GM12878 (cell line): ENCODE data around the gene MBD5. TPM values are rescaled to one million over a fixed set of nuclear protein-coding genes. Genes with fewer than 3 reads are reported as not detected.

Experiments
- ATAC-seq: fragments of 200-7000 bp; cut with Tn5 transposase; 3 replicates; pipeline ENCODE4 v1.9.1; 2020; ENCODE audit warnings: mild to moderate bottlenecking, moderate library complexity
- BruUV-seq: library from RNA; stranded (reverse); fragments of 400-500 nt; replicated peaks from 2 replicates; lab custom pipeline; 2021; lab: Mats Ljungman, UMichigan
- CTCF ChIA-PET: fragments of 300-600 bp; sonication (Branson Sonifier 250); formaldehyde crosslinking; extraction: SDS; loops from one replicate; lab custom pipeline; 2021; ENCODE audit warnings: inconsistent platforms; lab: Yijun Ruan, JAX
- POLR2A ChIA-PET: fragments of 350-600 bp; formaldehyde crosslinking; extraction: SDS; loops from one replicate; lab custom pipeline; 2021; ENCODE audit warnings: inconsistent platforms; lab: Charles Lee
- RAD21 ChIA-PET: fragments of 300-600 bp; sonication (Branson Sonifier 250); formaldehyde crosslinking; loops from one replicate; lab custom pipeline; 2023; ENCODE audit warnings: antibody characterized with exemption; ENCODE audit not compliant: unreplicated experiment; lab: Charles Lee
- SMC1A ChIA-PET: fragments of 300-600 bp; sonication (Branson Sonifier 250); formaldehyde crosslinking; loops from one replicate; lab custom pipeline; 2023; ENCODE audit not compliant: unreplicated experiment, uncharacterized antibody; lab: Charles Lee
- DNase-seq: peaks from one replicate; pipeline ENCODE4 v3.0.0-alpha.2; 2011; ENCODE audit warnings: low read depth, low spot score
- FAIRE-seq: peaks from 3 replicates; lab custom pipeline; 2011; peaks lifted over from hg19 to GRCh38; lab: Jason Lieb, UNC
- H2AFZ ChIP-seq: 2 replicates; pipeline ENCODE4 v1.6.0; 2011; ENCODE audit warnings: low read depth, low read length, control low read depth; ENCODE audit not compliant: control insufficient read depth
- H3K27ac ChIP-seq: 2 replicates; pipeline ENCODE4 v1.5.1; 2011; ENCODE audit warnings: control low read depth; ENCODE audit not compliant: control insufficient read depth, insufficient read depth
- H3K27me3 ChIP-seq, 2 experiments: replicated peaks in 1 of 2; 2 replicates each; pipeline versions ENCODE4 v1.6.0 to v1.6.1; 2011; ENCODE audit warnings: low read length in 1 of 2; ENCODE audit not compliant: control insufficient read depth in 2 of 2, insufficient read depth in 2 of 2
- H3K36me3 ChIP-seq, 2 experiments: 2 replicates each; pipeline ENCODE4 v1.5.1; 2011; ENCODE audit warnings: low read length in 1 of 2; ENCODE audit not compliant: control insufficient read depth in 2 of 2, insufficient read depth in 2 of 2
- H3K4me1 ChIP-seq: 2 replicates; pipeline ENCODE4 v1.6.1; 2011; ENCODE audit warnings: mild to moderate bottlenecking, low read length, moderate library complexity, mixed read lengths; ENCODE audit not compliant: control insufficient read depth, insufficient read depth
- H3K4me2 ChIP-seq: 2 replicates; pipeline ENCODE4 v1.6.0; 2011; ENCODE audit warnings: control low read depth; ENCODE audit not compliant: control insufficient read depth, insufficient read depth
- H3K4me3 ChIP-seq: fragments of 200-600 bp; sonication (generic); 2 replicates; pipeline ENCODE4 v1.5.1; 2016
- H3K79me2 ChIP-seq: 2 replicates; pipeline ENCODE4 v1.6.0; 2011; ENCODE audit warnings: low read length; ENCODE audit not compliant: control insufficient read depth, insufficient read depth
- H3K9ac ChIP-seq: 2 replicates; pipeline ENCODE4 v1.8.0; 2011; ENCODE audit warnings: low read length, control low read depth, mixed read lengths; ENCODE audit not compliant: control insufficient read depth, insufficient read depth
- H3K9me3 ChIP-seq: replicated peaks from 3 replicates; pipeline ENCODE4 v1.5.1; 2011; ENCODE audit warnings: mild to moderate bottlenecking, low read length; ENCODE audit not compliant: control insufficient read depth, insufficient read depth
- H4K20me1 ChIP-seq: 2 replicates; pipeline ENCODE4 v1.6.0; 2011; ENCODE audit not compliant: control insufficient read depth, insufficient read depth
- BRCA1 ChIP-seq: IDR thresholded peaks from 2 replicates; pipeline ENCODE4 v1.6.1; 2011; ENCODE audit warnings: low read depth, low read length, improper control_type of control experiment
- CBFB ChIP-seq: IDR thresholded peaks from 2 replicates; pipeline ENCODE4 v1.6.1; 2016; ENCODE audit warnings: antibody characterized with exemption, low read depth
- CBX3 ChIP-seq: fragments of 200-600 bp; sonication (generic); IDR thresholded peaks from 2 replicates; pipeline ENCODE4 v1.6.1; 2016; ENCODE audit warnings: low read depth, borderline replicate concordance
- CREB1 ChIP-seq: IDR thresholded peaks from 2 replicates; pipeline ENCODE4 v1.6.1; 2012; ENCODE audit warnings: low read depth, mild to moderate bottlenecking, inconsistent platforms
- ESRRA ChIP-seq: IDR thresholded peaks from 2 replicates; pipeline ENCODE4 v1.6.1; 2012; ENCODE audit warnings: mild to moderate bottlenecking, low read length, improper control_type of control experiment
- EZH2 ChIP-seq: IDR thresholded peaks from 2 replicates; pipeline ENCODE4 v1.6.1; 2012; ENCODE audit warnings: low read depth, mild to moderate bottlenecking, control low read depth, inconsistent platforms, low read length, borderline replicate concordance; ENCODE audit not compliant: control insufficient read depth
- HDAC6 ChIP-seq: fragments of 200-600 bp; sonication (generic); IDR thresholded peaks from one replicate; pipeline ENCODE4 v1.8.0; 2017; ENCODE audit warnings: antibody characterized with exemption; ENCODE audit not compliant: unreplicated experiment
- MXI1 ChIP-seq: fragments of 150-350 bp; IDR thresholded peaks from 2 replicates; pipeline ENCODE4 v1.6.1; 2011; ENCODE audit warnings: low read depth, mild to moderate bottlenecking, inconsistent platforms, low read length, improper control_type of control experiment
- NFIC ChIP-seq: IDR thresholded peaks from 2 replicates; pipeline ENCODE4 v1.6.1; 2012; ENCODE audit warnings: low read depth, mild to moderate bottlenecking, inconsistent platforms, low read length, moderate library complexity
- NFYB ChIP-seq: IDR thresholded peaks from 2 replicates; pipeline ENCODE4 v1.6.1; 2011; ENCODE audit warnings: low read depth, mild to moderate bottlenecking, low read length, improper control_type of control experiment, moderate library complexity; ENCODE audit not compliant: insufficient read depth
- NR2C1 ChIP-seq: fragments of 450-650 bp; IDR thresholded peaks from 2 replicates; pipeline ENCODE4 v1.6.1; 2017; ENCODE audit warnings: antibody characterized with exemption, mild to moderate bottlenecking, moderate library complexity
- NR2C2 ChIP-seq: IDR thresholded peaks from 2 replicates; pipeline ENCODE4 v1.6.1; 2011; ENCODE audit warnings: borderline replicate concordance, low read depth; ENCODE audit not compliant: control insufficient read depth, insufficient read length
- POU2F2 ChIP-seq: IDR thresholded peaks from 3 replicates; pipeline ENCODE4 v1.6.1; 2011; ENCODE audit warnings: low read depth, mild to moderate bottlenecking, low read length, borderline replicate concordance
- RUNX3 ChIP-seq: IDR thresholded peaks from 2 replicates; pipeline ENCODE4 v1.6.1; 2012; ENCODE audit warnings: low read length, inconsistent platforms
- SIN3A ChIP-seq: IDR thresholded peaks from 2 replicates; pipeline ENCODE4 v1.6.1; 2012; ENCODE audit warnings: low read depth, low read length, improper control_type of control experiment
- TCF12 ChIP-seq: IDR thresholded peaks from 2 replicates; pipeline ENCODE4 v1.6.1; 2011; ENCODE audit warnings: low read depth, mild to moderate bottlenecking, low read length
- USF2 ChIP-seq: IDR thresholded peaks from 2 replicates; pipeline ENCODE4 v1.6.1; 2011; ENCODE audit warnings: low read depth, low read length, improper control_type of control experiment, borderline replicate concordance
- ZBED1 ChIP-seq: IDR thresholded peaks from 2 replicates; pipeline ENCODE4 v1.6.1; 2016; ENCODE audit warnings: borderline replicate concordance
- ZNF24 ChIP-seq: fragments of 450-650 bp; IDR thresholded peaks from 2 replicates; pipeline ENCODE4 v1.6.1; 2017; ENCODE audit warnings: antibody characterized with exemption, mild to moderate bottlenecking
- ZNF384 ChIP-seq: IDR thresholded peaks from 2 replicates; pipeline ENCODE4 v1.6.1; 2012; ENCODE audit warnings: low read depth, mild to moderate bottlenecking, low read length, improper control_type of control experiment, borderline replicate concordance
- WGBS: methylation state at CpG from one replicate; pipeline ENCODE4 v1.1.6; 2016; ENCODE audit warnings: low lambda C conversion rate; ENCODE audit not compliant: insufficient replicate concordance, insufficient coverage; ENCODE audit errors: missing lambda C conversion rate; 5-methylcytosine and 5-hydroxymethylcytosine counted together
- in situ Hi-C: fragments of 300-500 bp; cut with MboI; formaldehyde crosslinking; loops from 9 replicates; pipeline ENCODE4 v1.14.3; 2018; ENCODE audit warnings: mixed read lengths
- intact Hi-C: fragments of 100-400 bp; cut with micrococcal nuclease; formaldehyde crosslinking; loops from one replicate; pipeline ENCODE4 v1.14.2; 2022; ENCODE audit not compliant: unreplicated experiment
- polyA plus RNA-seq, 11 experiments: library from polyadenylated mRNA; depleted of rRNA in 4 of 11; unstranded in 6 of 11; stranded (reverse) in 5 of 11; fragments of >200 nt; fragmentation: Nextera tagmentation in 4 of 11; fragmentation: Illumina TruSeq in 1 of 11; extraction: Ambion mirVana in 4 of 11; extraction: Trizol in 1 of 11; gene quantifications; 1 replicate in 1 of 11; 2 replicates in 10 of 11; pipeline versions ENCODE4 v1.2.1 to v1.2.3, GENCODE V29; 2011 to 2016; ENCODE audit warnings: inconsistent platforms in 2 of 11, missing spikeins in 2 of 11, low read depth in 1 of 11
- total RNA-seq, 4 experiments: library from RNA; depleted of rRNA in 3 of 4; stranded (reverse); fragments of >200 nt in 3 of 4; fragmentation: Illumina TruSeq in 1 of 4; extraction: Trizol in 1 of 4; gene quantifications; 2 replicates each; pipeline versions ENCODE4 v1.2.1 to v1.2.3, GENCODE V29; 2013 to 2021
- TF ChIP-seq, protein P1 (sequence below): fragments of 450-650 bp; IDR thresholded peaks from 2 replicates; pipeline ENCODE4 v1.6.1; 2017; ENCODE audit warnings: low read depth, mild to moderate bottlenecking, moderate library complexity

MBD5 gene
- total and polyA plus RNA-seq, 10 of the 15 experiments (the other 5 are each of a cell fraction or from before 2014, with no cell fraction given): 7.4 to 58.0 (median 21.2) TPM

- Histone ChIP-seq H3K27ac (peak within 1 kb of the TSS; percentile 96), H2AFZ (peak within 1 kb of the TSS; percentile 83), H3K79me2 (peaks cover 92% of the 10 kb centered on the region), H4K20me1 (no peaks in the 10 kb centered on the region), H3K4me1 (no peaks in the 10 kb centered on the region), H3K4me3 (peak within 1 kb of the TSS; percentile 99), H3K36me3 (peaks cover 0 to 4% of the 10 kb centered on the region in 2 experiments; a peak in 2 of 4 replicates), H3K9ac (peak within 1 kb of the TSS; percentile 92), H3K9me3 (peaks cover 5% of the 10 kb centered on the region; the same call in 2 of the 3 replicates), H3K4me2 (peak within 1 kb of the TSS; percentile 91), H3K27me3 (no peaks in the 10 kb centered on the region)
- intact Hi-C loops (loop anchor here (2.0 to 10.0 kb wide), 3 partner anchors 28 to 624 kb away; partner anchors contain the start of gene EPC2), in situ Hi-C loops (no loop called here)
- BruUV-seq: TSS peak; percentile 76
- POLR2A ChIA-PET: interaction anchor here (0.5 to 4.9 kb wide), 20 partner anchors 11 to 625 kb away, joined by 3 to 57 read pairs (median 4); no protein-coding TSS in a partner anchor
- FAIRE-seq: peak; percentile 97
- DNase-seq: peak; percentile 99
- WGBS: under 1% methylated on average over 48 of the region's 52 CpGs
- SMC1A ChIA-PET: interaction anchor here (0.7 to 17.7 kb wide), 15 partner anchors 9 to 488 kb away, joined by 3 to 177 read pairs (median 5); no protein-coding TSS in a partner anchor
- ATAC-seq: peak; percentile 81
- RAD21 ChIA-PET: interaction anchor here (0.6 to 7.9 kb wide), 19 partner anchors 9 to 1202 kb away, joined by 3 to 90 read pairs (median 5); no protein-coding TSS in a partner anchor
- CTCF ChIA-PET: interaction anchor here (1.0 to 2.6 kb wide), 9 partner anchors 9 to 486 kb away, joined by 3 to 11 read pairs (median 6); no protein-coding TSS in a partner anchor
- TF ChIP-seq USF2: peak; percentile 60
- TF ChIP-seq ZBED1: no peak
- TF ChIP-seq HDAC6: no peak
- TF ChIP-seq RUNX3: peak; percentile 28
- TF ChIP-seq BRCA1: no peak
- TF ChIP-seq, protein P1, sequence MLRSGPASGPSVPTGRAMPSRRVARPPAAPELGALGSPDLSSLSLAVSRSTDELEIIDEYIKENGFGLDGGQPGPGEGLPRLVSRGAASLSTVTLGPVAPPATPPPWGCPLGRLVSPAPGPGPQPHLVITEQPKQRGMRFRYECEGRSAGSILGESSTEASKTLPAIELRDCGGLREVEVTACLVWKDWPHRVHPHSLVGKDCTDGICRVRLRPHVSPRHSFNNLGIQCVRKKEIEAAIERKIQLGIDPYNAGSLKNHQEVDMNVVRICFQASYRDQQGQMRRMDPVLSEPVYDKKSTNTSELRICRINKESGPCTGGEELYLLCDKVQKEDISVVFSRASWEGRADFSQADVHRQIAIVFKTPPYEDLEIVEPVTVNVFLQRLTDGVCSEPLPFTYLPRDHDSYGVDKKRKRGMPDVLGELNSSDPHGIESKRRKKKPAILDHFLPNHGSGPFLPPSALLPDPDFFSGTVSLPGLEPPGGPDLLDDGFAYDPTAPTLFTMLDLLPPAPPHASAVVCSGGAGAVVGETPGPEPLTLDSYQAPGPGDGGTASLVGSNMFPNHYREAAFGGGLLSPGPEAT: peak; percentile 48; the same call in 1 of the 2 replicates
- TF ChIP-seq CBX3: no peak
- TF ChIP-seq MXI1: peak; percentile 52
- TF ChIP-seq POU2F2: no peak
- no peak for TF ChIP-seq NFIC
- TF ChIP-seq ZNF384: no peak
- peak; percentile 59 for TF ChIP-seq TCF12
- 0 out of 2 replicates have a peak, but pooled peaks have one; percentile 10 for TF ChIP-seq NFYB
- TF ChIP-seq CREB1: peak; percentile 90
- 0 out of 2 replicates have a peak, but pooled peaks have one; percentile 42 for TF ChIP-seq CBFB
- no peak for TF ChIP-seq EZH2
- peak; percentile 97 for TF ChIP-seq NR2C1
- TF ChIP-seq ZNF24: no peak
- TF ChIP-seq NR2C2: no peak
- TF ChIP-seq ESRRA: peak; percentile 53; the same call in 1 of the 2 replicates
- no peak for TF ChIP-seq SIN3A
Observed at GRCh38 chr2:148020111-148021058, 506 bp upstream of the MBD5 start, which contains the start of gene ORC4. ORC4 (minus strand) TSS chr2:148020737; CDS start chr2:147975958, 44,779 bp downstream.
